Measurements from ENCODE around the gene ANKRD42. TPM values are rescaled to one million over a fixed set of nuclear protein-coding genes. Genes with fewer than 3 reads are reported as not detected.
A peak's percentile ranks its signal among the peaks of the same experiment; 100 is the strongest.

ANKRD42 gene
- total RNA-seq, 1 experiment from 2014 or later: 5.4 TPM

DNA sequence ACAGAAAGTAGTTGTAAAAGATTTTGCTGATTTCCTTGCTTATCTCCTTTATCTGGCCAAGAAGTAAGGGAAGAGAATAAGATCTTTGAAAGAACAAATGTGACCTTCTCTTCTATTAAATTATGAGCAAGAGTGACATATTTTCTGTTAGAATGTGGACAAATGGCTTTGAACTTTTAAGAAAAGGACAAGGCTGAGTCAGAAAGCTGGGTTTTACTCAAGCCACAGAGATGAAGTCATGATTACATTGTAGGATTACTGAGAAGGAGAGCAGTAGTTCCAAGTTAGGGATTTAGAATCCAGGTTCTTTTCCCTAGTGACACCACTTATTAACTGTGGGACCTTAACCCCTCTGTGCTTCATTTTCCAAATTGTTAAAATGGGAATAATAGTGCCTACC, 79.1 kb downstream of the ANKRD42 start:
- ATAC-seq: no peak
- no peak for TF ChIP-seq MAX (IDR thresholded peaks at IDR 0.05)
- TF ChIP-seq FOSL1 (IDR thresholded peaks at IDR 0.05; ENCODE audit: low read depth): 0 out of 2 replicates have a peak, but pooled peaks have one; percentile 20
- intact Hi-C loops (cut with micrococcal nuclease): no loop called here
- H3K4me1 ChIP-seq (ENCODE audit: control insufficient read depth in 1 of 2, insufficient read depth in 2 of 2, low read length in 2 of 2): peaks cover 0 to 3% of the 10 kb centered on the region in 2 experiments; a peak in 2 of 4 replicates
- no peak for DNase-seq (ENCODE audit: low read depth, low spot score)
- H3K79me2 ChIP-seq (ENCODE audit: insufficient read depth, low read length): no peaks in the 10 kb centered on the region
- ChIA-PET CTCF (no interaction called here), POLR2A (no interaction called here), RAD21 (ENCODE audit: low non-redundant PET in 1 of 2, low total read pairs in 2 of 2, uncharacterized antibody in 2 of 2, unreplicated experiment in 2 of 2) (no interaction called here)
- H3K9ac ChIP-seq (ENCODE audit: low read length): no peak overlapping the region
- H3K4me2 ChIP-seq (ENCODE audit: low read length): no peak overlapping the region
- no peak overlapping the region; the same call in 1 of the 2 replicates for H3K27ac ChIP-seq (ENCODE audit: low read depth, low read length)
- H3K27me3 ChIP-seq (ENCODE audit: insufficient read depth, low read length): no peaks in the 10 kb centered on the region
- H3K4me3 ChIP-seq (replicated peaks in 1 of 2; ENCODE audit: low read depth in 1 of 2, low read length in 2 of 2): no peak overlapping the region
- no peaks in the 10 kb centered on the region for H3K9me2 ChIP-seq (ENCODE audit: insufficient read depth)
- no peaks in the 10 kb centered on the region for H4K20me1 ChIP-seq (ENCODE audit: insufficient read depth)
- no peaks in the 10 kb centered on the region for H3K9me3 ChIP-seq (ENCODE audit: control insufficient read depth in 1 of 2, insufficient read depth in 1 of 2, low read depth in 1 of 2, low read length in 2 of 2)
- peaks cover 8 to 21% of the 10 kb centered on the region in 2 experiments; a peak in 3 of 4 replicates for H3K36me3 ChIP-seq (ENCODE audit: control insufficient read depth in 1 of 2, insufficient read depth in 2 of 2, low read length in 2 of 2)
- BruUV-seq (replicated peaks): no TSS peak
- H2AFZ ChIP-seq (ENCODE audit: low read depth, low read length, poor library complexity, severe bottlenecking): no peak overlapping the region

- Histone ChIP-seq H2AFZ (ENCODE audit: low read depth, low read length, poor library complexity, severe bottlenecking) (no peak overlapping the region), H3K36me3 (ENCODE audit: control insufficient read depth in 1 of 2, insufficient read depth in 2 of 2, low read length in 2 of 2) (peaks cover 8 to 30% of the 10 kb centered on the region in 2 experiments; a peak in 3 of 4 replicates), H3K9me2 (ENCODE audit: insufficient read depth) (no peaks in the 10 kb centered on the region), H3K27me3 (ENCODE audit: insufficient read depth, low read length) (no peaks in the 10 kb centered on the region), H3K4me2 (ENCODE audit: low read length) (no peak overlapping the region), H3K4me1 (ENCODE audit: control insufficient read depth in 1 of 2, insufficient read depth in 2 of 2, low read length in 2 of 2) (peaks cover 0 to 3% of the 10 kb centered on the region in 2 experiments; a peak in 2 of 4 replicates), H3K4me3 (replicated peaks in 1 of 2; ENCODE audit: low read depth in 1 of 2, low read length in 2 of 2) (no peak overlapping the region), H3K79me2 (ENCODE audit: insufficient read depth, low read length) (0 out of 2 replicates have a peak, but pooled peaks cover under 1% of the 10 kb centered on the region), H4K20me1 (ENCODE audit: insufficient read depth) (no peaks in the 10 kb centered on the region), H3K9ac (ENCODE audit: low read length) (no peak overlapping the region), H3K9me3 (ENCODE audit: control insufficient read depth in 1 of 2, insufficient read depth in 1 of 2, low read depth in 1 of 2, low read length in 2 of 2) (no peaks in the 10 kb centered on the region), H3K27ac (ENCODE audit: low read depth, low read length) (no peak overlapping the region)
- no TSS peak for BruUV-seq (replicated peaks)
- intact Hi-C loops (cut with micrococcal nuclease): no loop called here
- ChIA-PET POLR2A (no interaction called here), CTCF (interaction anchor here (1.6 kb wide), 1 partner anchor 17 kb away, joined by 5 read pairs; no protein-coding TSS in a partner anchor), RAD21 (ENCODE audit: low non-redundant PET in 1 of 2, low total read pairs in 2 of 2, uncharacterized antibody in 2 of 2, unreplicated experiment in 2 of 2) (no interaction called here)
- no peak for DNase-seq (ENCODE audit: low read depth, low spot score)
- ATAC-seq: no peak
- TF ChIP-seq CTCF (IDR thresholded peaks at IDR 0.05 in 2 of 3, conservative IDR thresholded peaks at IDR 0.05 in 1 of 3; ENCODE audit: borderline replicate concordance in 1 of 3, insufficient read depth in 1 of 3, low read depth in 2 of 3, low read length in 2 of 3) (no peak), FOSL1 (IDR thresholded peaks at IDR 0.05; ENCODE audit: low read depth) (no peak), SP1 (IDR thresholded peaks at IDR 0.05; ENCODE audit: low read depth) (no peak), EZH2 (IDR thresholded peaks at IDR 0.05) (no peak), YY1 (IDR thresholded peaks at IDR 0.05; ENCODE audit: extremely low read depth, insufficient replicate concordance, low read depth, low read length) (no peak), ELF1 (IDR thresholded peaks at IDR 0.05; ENCODE audit: borderline replicate concordance, low read depth) (no peak), ATF3 (IDR thresholded peaks at IDR 0.05) (no peak)
- TF ChIP-seq, protein P1, sequence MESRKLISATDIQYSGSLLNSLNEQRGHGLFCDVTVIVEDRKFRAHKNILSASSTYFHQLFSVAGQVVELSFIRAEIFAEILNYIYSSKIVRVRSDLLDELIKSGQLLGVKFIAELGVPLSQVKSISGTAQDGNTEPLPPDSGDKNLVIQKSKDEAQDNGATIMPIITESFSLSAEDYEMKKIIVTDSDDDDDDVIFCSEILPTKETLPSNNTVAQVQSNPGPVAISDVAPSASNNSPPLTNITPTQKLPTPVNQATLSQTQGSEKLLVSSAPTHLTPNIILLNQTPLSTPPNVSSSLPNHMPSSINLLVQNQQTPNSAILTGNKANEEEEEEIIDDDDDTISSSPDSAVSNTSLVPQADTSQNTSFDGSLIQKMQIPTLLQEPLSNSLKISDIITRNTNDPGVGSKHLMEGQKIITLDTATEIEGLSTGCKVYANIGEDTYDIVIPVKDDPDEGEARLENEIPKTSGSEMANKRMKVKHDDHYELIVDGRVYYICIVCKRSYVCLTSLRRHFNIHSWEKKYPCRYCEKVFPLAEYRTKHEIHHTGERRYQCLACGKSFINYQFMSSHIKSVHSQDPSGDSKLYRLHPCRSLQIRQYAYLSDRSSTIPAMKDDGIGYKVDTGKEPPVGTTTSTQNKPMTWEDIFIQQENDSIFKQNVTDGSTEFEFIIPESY (IDR thresholded peaks at IDR 0.05; ENCODE audit: extremely low read depth, insufficient replicate concordance, low read length): no peak
Observed at GRCh38 chr11:83275888-83276641, 82.6 kb downstream of the ANKRD42 start.

Data from HCT116 (cell line).